Measurements from ENCODE around the gene ETFDH. TPM values are rescaled to one million over a fixed set of nuclear protein-coding genes. Genes with fewer than 3 reads are reported as not detected.

ETFDH gene
- total and polyA plus RNA-seq, 9 of the 15 experiments (the other 6 are each of a cell fraction or from before 2014, with no cell fraction given), result 14.6 to 33.6 (median 25.9) TPM

GRCh38 chr4:158671915-158672806 is at the start of gene ETFDH (continued):
- TF ChIP-seq ZNF589 (CRISPR knock-in tag; IDR thresholded peaks at IDR 0.05; ENCODE audit: low read depth) (0 out of 2 replicates have a peak, but pooled peaks have one; percentile 50), TRIM24 (IDR thresholded peaks at IDR 0.05) (peak; percentile 68 to 73; a peak in 3 of 4 replicates), RCOR1 (IDR thresholded peaks at IDR 0.05; ENCODE audit: borderline replicate concordance in 1 of 2, low read depth in 2 of 2, low read length in 2 of 2) (peak; percentile 50 to 73; a peak in 3 of 4 replicates), LCOR (CRISPR knock-in tag; IDR thresholded peaks at IDR 0.05) (peak; percentile 98), ZNF639 (CRISPR knock-in tag; conservative IDR thresholded peaks at IDR 0.05 in 1 of 2, IDR thresholded peaks at IDR 0.05 in 1 of 2) (peak in 1 of 2 experiments; percentile 75; a peak in 1 of 4 replicates), ZNF764 (CRISPR knock-in tag; IDR thresholded peaks at IDR 0.05; ENCODE audit: low read depth) (no peak), ZNF3 (CRISPR knock-in tag; IDR thresholded peaks at IDR 0.05) (no peak), SNAPC5 (CRISPR knock-in tag; IDR thresholded peaks at IDR 0.05) (no peak), ZFPM2 (CRISPR knock-in tag; IDR thresholded peaks at IDR 0.05) (no peak), HDAC3 (IDR thresholded peaks at IDR 0.05; ENCODE audit: borderline replicate concordance, partially characterized antibody) (peak; percentile 70), STAT6 (CRISPR knock-in tag; IDR thresholded peaks at IDR 0.05) (no peak; the same call in 1 of the 2 replicates), EHMT2 (IDR thresholded peaks at IDR 0.05) (no peak; the same call in 1 of the 2 replicates), ZNF76 (CRISPR knock-in tag; IDR thresholded peaks at IDR 0.05; ENCODE audit: borderline replicate concordance) (0 out of 2 replicates have a peak, but pooled peaks have one; percentile 24), POLR2AphosphoS5 (IDR thresholded peaks at IDR 0.05; ENCODE audit: control insufficient read depth, insufficient read depth, low read depth, low read length) (peak; percentile 45; the same call in 1 of the 2 replicates), CEBPZ (IDR thresholded peaks at IDR 0.05; ENCODE audit: borderline replicate concordance, low read depth, low read length) (0 out of 2 replicates have a peak, but pooled peaks have one; percentile 15), SIN3B (IDR thresholded peaks at IDR 0.05; ENCODE audit: low read depth) (peak; percentile 75)

All from K562 (cell line).